ENCODE data around the gene CLPTM1.

GRCh38 chr19:44975444-44975843 lies 20.3 kb downstream of the CLPTM1 start:
- TF ChIP-seq CTCF (IDR thresholded peaks at IDR 0.05; ENCODE audit: insufficient read depth, low read depth, low read length) (no peak), EZH2 (IDR thresholded peaks at IDR 0.05; ENCODE audit: insufficient read depth, low read length) (no peak)
